ENCODE results near the gene TRIM65.

- TF ChIP-seq CREB1 (IDR thresholded peaks at IDR 0.05; ENCODE audit: low read depth) (no peak), TAF1 (IDR thresholded peaks at IDR 0.05; ENCODE audit: low read depth) (no peak), YY1 (IDR thresholded peaks at IDR 0.05; ENCODE audit: low read depth) (no peak), ZBTB7A (IDR thresholded peaks at IDR 0.05; ENCODE audit: low read depth) (no peak), USF1 (IDR thresholded peaks at IDR 0.05) (no peak), NFIC (IDR thresholded peaks at IDR 0.05) (no peak), EP300 (IDR thresholded peaks at IDR 0.05; ENCODE audit: borderline replicate concordance) (no peak), RAD21 (IDR thresholded peaks at IDR 0.05; ENCODE audit: low read depth) (no peak), TCF12 (IDR thresholded peaks at IDR 0.05; ENCODE audit: low read depth) (no peak), EGR1 (IDR thresholded peaks at IDR 0.05) (no peak), TEAD4 (IDR thresholded peaks at IDR 0.05) (no peak)
- TF ChIP-seq, protein P1, sequence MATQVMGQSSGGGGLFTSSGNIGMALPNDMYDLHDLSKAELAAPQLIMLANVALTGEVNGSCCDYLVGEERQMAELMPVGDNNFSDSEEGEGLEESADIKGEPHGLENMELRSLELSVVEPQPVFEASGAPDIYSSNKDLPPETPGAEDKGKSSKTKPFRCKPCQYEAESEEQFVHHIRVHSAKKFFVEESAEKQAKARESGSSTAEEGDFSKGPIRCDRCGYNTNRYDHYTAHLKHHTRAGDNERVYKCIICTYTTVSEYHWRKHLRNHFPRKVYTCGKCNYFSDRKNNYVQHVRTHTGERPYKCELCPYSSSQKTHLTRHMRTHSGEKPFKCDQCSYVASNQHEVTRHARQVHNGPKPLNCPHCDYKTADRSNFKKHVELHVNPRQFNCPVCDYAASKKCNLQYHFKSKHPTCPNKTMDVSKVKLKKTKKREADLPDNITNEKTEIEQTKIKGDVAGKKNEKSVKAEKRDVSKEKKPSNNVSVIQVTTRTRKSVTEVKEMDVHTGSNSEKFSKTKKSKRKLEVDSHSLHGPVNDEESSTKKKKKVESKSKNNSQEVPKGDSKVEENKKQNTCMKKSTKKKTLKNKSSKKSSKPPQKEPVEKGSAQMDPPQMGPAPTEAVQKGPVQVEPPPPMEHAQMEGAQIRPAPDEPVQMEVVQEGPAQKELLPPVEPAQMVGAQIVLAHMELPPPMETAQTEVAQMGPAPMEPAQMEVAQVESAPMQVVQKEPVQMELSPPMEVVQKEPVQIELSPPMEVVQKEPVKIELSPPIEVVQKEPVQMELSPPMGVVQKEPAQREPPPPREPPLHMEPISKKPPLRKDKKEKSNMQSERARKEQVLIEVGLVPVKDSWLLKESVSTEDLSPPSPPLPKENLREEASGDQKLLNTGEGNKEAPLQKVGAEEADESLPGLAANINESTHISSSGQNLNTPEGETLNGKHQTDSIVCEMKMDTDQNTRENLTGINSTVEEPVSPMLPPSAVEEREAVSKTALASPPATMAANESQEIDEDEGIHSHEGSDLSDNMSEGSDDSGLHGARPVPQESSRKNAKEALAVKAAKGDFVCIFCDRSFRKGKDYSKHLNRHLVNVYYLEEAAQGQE (IDR thresholded peaks at IDR 0.05; ENCODE audit: low read depth), result no peak
- TF ChIP-seq, protein P2, sequence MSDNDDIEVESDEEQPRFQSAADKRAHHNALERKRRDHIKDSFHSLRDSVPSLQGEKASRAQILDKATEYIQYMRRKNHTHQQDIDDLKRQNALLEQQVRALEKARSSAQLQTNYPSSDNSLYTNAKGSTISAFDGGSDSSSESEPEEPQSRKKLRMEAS (IDR thresholded peaks at IDR 0.05), result no peak
These were observed 49.8 kb downstream of the TRIM65 start for GRCh38 chr17:75846692-75847613.
